NCI-H510A (cell line): ENCODE data around the gene SHQ1.
"Not testable (repeated sequence)": the region's sequence is repeated elsewhere in the genome, so short reads cannot be mapped to it uniquely, and the experiment has no call there.

Experiments used
- DNase-seq: peaks from one replicate; lab custom pipeline; 2025; lab: John Stamatoyannopoulos, UW

The SHQ1 gene

GRCh38 chr3:72719137-72719536 lies 129.1 kb downstream of the SHQ1 start:
- no peak for DNase-seq

- DNase-seq = not testable (repeated sequence)
These were observed 134.1 kb downstream of the SHQ1 start for GRCh38 chr3:72714135-72714534.

- not testable (repeated sequence) for DNase-seq
These were observed 137.8 kb downstream of the SHQ1 start for GRCh38 chr3:72710471-72710870.

- DNase-seq = no peak
These were observed 139.8 kb downstream of the SHQ1 start for GRCh38 chr3:72708441-72708840.

- DNase-seq = no peak
These were observed 145.2 kb downstream of the SHQ1 start for GRCh38 chr3:72702997-72703396.

GRCh38 chr3:72702390-72702789 lies 145.9 kb downstream of the SHQ1 start:
- DNase-seq = no peak

GRCh38 chr3:72700106-72700505 lies 148.1 kb downstream of the SHQ1 start:
- no peak for DNase-seq

- DNase-seq = no peak
These were observed 148.6 kb downstream of the SHQ1 start for GRCh38 chr3:72699631-72700030.
